Activated CD4-positive, alpha-beta T cell treated with anti-CD3 and anti-CD28 coated beads, Interleukin-2, amount 50 U/mL, for 24 hours (primary cell): Measurements from ENCODE around the gene CCNE1.
A peak's percentile ranks its signal among the peaks of the same experiment; 100 is the strongest.

Experiments
- DNase-seq, 2 donors: peaks; one replicate each; pipeline ENCODE4 v3.0.0-alpha.2; 2020; ENCODE audit warnings: low read depth in 1 of 2, low spot score in 1 of 2

CCNE1 gene

GRCh38 chr19:29811125-29812079 is at the start of gene CCNE1:
TSS of gene CCNE1 (plus strand) at chr19:29811991. CDS start at chr19:29812556, 565 bp downstream.
- DNase-seq, result peak; percentile 87 to 91

- DNase-seq, result no peak
Observed at GRCh38 chr19:29763196-29763595, 48.6 kb upstream of the CCNE1 start.

DNA sequence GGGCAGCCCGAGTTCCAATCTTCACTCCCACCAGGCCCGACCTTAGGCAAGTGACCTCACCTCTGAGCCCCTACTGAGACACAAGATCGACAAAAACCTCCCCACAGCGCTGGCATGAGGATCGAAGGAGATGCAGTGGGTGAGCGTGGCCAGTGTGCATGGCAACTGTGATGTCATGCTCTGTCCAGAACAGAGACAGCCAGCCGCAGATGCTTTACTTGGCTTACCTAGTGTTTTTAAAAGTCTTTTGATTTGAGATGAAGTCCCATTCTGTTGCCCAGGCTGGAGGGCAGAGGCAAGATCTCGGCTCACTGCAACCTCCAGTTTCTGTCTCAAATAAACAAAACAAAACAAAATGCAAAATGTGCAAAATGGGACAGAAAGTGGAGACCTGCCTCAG is 47.4 kb upstream of the CCNE1 start:
- no peak for DNase-seq

DNA sequence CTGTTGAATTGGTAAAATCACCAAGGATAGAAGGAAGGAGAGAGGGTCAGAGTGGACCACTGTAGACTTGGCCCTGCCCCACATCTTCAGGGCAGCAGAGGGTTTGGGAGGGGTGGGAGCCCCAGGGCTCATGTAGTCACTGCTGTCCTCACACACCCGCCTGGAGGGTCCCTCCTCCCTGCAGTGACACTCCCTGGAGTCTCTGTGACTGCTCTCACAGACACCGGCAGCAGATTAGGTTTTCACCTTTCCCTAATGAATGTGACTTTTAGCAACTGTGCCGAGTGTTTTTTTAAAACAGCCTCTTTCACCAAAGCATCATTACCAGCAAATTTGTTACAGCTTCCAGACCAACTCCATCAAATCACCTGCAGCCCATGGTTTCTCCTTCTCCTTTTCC is 45.7 kb upstream of the CCNE1 start:
- no peak for DNase-seq

- no peak for DNase-seq
Observed at GRCh38 chr19:29767039-29767735, 44.6 kb upstream of the CCNE1 start.

GRCh38 chr19:29768166-29768565 is 43.6 kb upstream of the CCNE1 start:
- DNase-seq, result no peak

- no peak for DNase-seq
Observed at GRCh38 chr19:29769997-29770396, 41.8 kb upstream of the CCNE1 start.

DNA sequence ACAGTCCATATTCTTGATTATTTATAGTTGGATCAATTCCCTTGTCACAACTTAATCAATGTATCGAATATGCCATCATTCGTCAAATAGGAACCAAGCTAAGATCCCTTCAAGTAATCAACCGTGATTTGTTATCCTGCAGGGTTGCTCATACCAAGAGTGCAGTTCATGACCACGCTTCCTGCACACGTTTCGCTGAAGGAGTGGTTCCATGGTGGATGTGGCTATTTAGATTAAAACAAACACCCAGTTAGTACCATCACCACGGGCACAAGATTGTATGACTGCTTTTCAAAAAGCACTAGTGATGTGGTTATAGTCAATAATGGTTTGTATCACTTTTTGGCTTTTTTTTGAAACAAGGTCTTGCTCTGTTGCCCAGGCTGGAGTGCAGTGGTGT is 41.1 kb upstream of the CCNE1 start:
- DNase-seq, result no peak

DNA sequence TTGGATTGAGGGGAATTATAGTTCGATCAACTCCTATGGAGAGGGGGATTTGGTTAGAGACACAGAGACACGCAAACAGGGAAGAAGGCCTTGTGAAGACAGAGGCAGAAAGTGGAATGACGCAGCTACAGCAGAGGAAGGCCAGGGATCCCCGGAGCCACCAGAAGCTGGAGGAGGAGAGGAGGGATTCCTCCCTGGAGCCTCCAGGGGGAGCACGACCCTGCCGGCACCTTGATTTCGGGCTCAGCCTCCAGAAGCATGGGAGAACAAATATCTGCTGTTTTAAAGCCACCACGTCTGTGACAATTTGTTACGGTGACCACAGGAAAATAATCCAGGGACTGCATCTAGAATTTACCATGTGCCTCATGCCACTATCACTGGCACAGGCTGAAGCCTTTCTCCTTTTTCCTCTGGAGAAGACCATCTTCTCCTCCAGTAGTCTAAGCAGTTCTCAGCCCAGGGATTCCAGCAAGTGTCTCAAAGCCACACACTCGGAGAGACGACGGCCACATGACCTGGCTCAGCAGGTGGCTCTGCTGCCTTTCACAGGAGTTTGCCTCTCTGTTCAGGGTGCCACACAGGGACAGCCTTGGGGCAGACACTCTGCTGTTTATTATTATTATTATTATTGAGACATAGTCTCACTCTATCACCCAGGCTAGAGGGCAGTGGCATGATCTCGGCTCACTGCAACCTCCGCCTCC is 39.9 kb upstream of the CCNE1 start:
- peak in 1 of 2 donors; percentile 11 for DNase-seq

- no peak for DNase-seq
Observed at GRCh38 chr19:29772696-29773095, 39.1 kb upstream of the CCNE1 start.

DNA sequence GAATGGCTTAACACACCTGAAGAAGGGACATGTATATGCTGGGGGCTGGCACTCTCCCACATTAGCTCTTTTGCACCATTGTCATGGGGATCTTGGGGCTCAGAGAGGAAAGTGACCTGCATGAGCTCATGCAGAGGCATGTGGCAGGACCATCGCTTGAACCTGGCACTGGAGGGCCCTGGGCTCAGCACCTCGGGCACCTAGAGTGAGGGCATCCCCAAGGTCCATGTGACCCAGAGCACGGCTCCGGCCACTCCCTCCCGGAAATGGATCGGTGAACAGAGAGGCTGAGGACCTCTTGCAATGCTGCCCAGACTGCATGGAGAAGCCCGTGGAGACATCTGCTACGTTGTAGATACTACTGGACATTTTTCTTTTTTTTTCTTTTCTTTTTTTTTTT is 38.6 kb upstream of the CCNE1 start:
- no peak for DNase-seq

DNA sequence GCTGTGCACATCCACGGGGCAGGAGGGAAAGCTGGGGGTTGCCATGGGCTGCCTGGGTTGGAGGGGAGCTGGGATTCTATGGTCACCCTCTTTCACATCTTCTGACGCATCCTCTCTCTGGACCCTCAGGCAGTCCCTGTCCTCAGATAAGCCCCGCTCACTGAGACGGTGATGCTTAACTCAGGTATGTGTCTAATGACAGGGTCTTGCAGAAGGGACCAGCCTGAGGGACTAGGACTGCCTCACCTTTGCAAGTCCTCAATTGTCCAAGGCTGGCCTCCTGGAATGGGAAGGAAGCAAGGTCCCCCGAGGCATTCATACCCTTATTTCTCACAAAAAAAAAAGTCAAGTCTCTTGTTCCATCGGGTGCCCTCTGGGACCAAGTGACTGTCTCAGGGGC is 37.7 kb upstream of the CCNE1 start:
- no peak for DNase-seq

DNA sequence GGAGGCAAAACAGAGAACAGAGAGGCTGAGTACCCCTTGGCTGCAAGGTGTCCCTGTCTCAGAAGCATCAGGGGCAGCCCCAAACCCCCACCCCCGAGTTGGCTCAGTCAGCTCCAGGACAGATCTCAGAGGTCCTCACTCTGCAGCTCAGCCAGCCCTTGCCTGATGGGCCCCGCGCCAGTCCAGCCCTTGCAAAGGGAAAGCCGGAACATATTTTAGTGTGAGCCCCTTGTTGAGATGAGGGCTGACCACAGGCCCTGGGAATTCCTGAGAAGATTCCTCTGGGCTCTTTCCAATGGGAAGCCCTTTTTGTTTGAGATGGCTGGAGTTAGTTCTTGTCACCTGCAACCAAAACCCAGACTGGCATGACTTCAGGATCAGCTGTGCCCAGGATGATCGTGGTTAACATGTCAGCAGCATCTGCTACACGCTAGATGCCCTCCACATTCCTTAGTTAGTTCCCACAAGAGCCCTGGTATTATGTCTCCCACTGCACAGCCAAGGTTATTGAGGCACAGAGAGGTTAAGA is 33.9 kb upstream of the CCNE1 start:
- no peak for DNase-seq

GRCh38 chr19:29779921-29780320 is 31.9 kb upstream of the CCNE1 start:
- no peak for DNase-seq

DNA sequence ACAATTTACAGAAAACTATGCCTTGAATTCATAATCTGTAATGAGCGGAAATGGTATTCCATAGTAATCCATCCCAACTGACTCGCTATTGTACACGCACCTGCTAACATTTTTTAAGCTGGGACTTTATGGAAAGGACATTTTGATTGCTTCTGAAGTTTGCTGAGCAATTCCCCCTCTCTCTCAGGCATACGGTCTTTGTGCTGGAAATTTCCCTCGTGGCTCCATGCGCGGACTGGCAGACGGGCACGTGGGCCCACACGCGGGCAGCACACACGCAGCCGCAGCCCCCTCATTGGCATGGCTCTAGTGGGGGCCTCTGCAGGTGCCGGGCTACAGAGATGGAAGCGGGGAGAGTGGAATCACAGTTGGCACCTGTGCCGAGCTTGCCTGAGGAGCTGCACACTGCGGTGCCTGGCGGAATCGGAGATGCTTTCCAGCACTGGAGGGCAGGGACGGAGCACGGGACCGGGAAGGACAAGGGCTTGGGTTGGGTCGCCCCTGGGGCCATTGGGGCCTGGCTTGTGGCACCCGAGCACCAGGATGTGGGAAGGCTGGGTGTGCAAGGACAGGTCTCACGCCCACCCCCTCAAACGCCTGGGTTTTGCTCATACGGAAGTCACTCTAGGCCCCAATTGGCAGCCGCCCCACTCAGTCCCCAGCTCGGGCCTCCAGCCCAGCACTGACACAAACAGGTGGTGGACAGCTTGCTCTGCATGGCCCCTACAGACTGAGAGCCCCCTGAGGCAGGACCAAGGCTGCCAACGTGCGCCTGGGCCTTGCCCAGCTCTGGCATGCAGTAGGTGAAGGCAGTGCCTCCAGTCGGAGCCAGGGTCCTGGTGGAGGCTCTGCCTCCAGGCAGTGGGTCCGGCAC is 30.2 kb upstream of the CCNE1 start:
- DNase-seq, result no peak

GRCh38 chr19:29782260-29782580 is 29.6 kb upstream of the CCNE1 start:
- no peak for DNase-seq

DNA sequence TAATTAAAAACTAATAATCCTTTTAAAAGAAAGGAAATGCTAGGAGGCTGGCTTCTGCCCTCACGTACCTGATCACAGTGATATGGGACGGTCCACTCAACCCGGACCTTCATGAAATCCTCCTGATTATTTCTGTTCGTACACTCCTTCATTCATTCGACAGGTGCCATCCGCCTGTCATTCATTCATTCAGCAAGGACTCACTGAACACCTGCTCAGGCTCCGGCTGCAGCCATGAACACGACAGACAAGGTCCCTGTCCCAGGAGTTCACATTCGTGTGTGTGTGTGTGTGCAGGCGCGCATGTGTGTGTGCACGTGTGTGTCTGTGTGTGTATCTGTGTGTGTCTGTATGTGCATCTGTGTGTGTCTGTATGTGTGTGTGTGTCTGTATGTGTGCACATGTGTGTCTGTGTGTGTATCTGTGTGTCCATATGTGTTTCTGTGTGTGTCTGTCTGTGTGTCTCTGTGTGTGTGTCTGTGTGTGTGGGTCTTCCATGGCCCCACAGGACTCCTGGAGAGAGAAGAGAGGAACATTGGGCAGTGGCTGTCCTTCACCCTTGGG is 28.1 kb upstream of the CCNE1 start:
- DNase-seq, result no peak

GRCh38 chr19:29784598-29785223 is 27.1 kb upstream of the CCNE1 start:
- DNase-seq, result no peak

DNA sequence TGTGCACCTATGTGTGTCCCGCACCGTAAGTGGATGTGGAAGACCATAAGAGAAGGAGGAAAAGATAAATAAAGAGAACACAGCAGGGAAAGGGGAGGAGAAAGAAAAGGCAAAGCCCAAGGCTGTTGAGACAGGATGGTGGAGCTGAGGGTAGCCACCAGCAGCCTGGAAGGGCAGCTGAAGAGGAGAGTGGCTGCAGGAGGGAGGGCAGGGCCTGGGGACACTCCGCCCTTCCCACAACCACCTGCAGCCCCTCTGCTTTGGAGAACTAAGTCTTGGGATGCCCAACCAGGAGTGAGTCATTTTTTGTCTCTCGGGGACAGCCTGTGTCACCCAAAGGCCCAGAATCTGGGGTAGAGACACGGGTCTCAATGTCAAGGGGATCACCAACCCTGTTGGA is 26.4 kb upstream of the CCNE1 start:
- DNase-seq, result no peak
